CD4-positive, alpha-beta T cell treated with Interleukin-6 for 4 hours (primary cell): ENCODE data around the gene TGFBI.
A peak's percentile ranks its signal among the peaks of the same experiment; 100 is the strongest.

Experiments used
- DNase-seq: peaks from one replicate; pipeline ENCODE4 v3.0.0-alpha.2; 2020; ENCODE audit warnings: mixed read lengths

TGFBI gene

GRCh38 chr5:136004436-136004835 lies 24.4 kb upstream of the TGFBI start:
- no peak for DNase-seq

- no peak for DNase-seq
Observed at GRCh38 chr5:136005476-136005875, 23.3 kb upstream of the TGFBI start.

GRCh38 chr5:136006164-136006563 lies 22.6 kb upstream of the TGFBI start:
- DNase-seq, result no peak

GRCh38 chr5:136006761-136007251 lies 22.0 kb upstream of the TGFBI start:
- DNase-seq, result no peak

- DNase-seq, result no peak
Observed at GRCh38 chr5:136007271-136007670, 21.5 kb upstream of the TGFBI start.

GRCh38 chr5:136011414-136012001 lies 17.3 kb upstream of the TGFBI start:
- no peak for DNase-seq

GRCh38 chr5:136012041-136012804 lies 16.6 kb upstream of the TGFBI start:
- no peak for DNase-seq

GRCh38 chr5:136013559-136013958 lies 15.2 kb upstream of the TGFBI start:
- no peak for DNase-seq

GRCh38 chr5:136014049-136015002 lies 14.5 kb upstream of the TGFBI start:
- DNase-seq, result no peak

GRCh38 chr5:136015003-136015375 lies 13.8 kb upstream of the TGFBI start:
- no peak for DNase-seq

GRCh38 chr5:136015966-136016650 lies 12.7 kb upstream of the TGFBI start:
- DNase-seq, result no peak

- DNase-seq, result no peak
Observed at GRCh38 chr5:136016945-136017530, 11.8 kb upstream of the TGFBI start.

- DNase-seq, result no peak
Observed at GRCh38 chr5:136018814-136019783, 9.7 kb upstream of the TGFBI start.

GRCh38 chr5:136020001-136020382 lies 8.8 kb upstream of the TGFBI start:
- no peak for DNase-seq

GRCh38 chr5:136020383-136021015 lies 8.3 kb upstream of the TGFBI start:
- peak; percentile 31 for DNase-seq

- DNase-seq, result no peak
Observed at GRCh38 chr5:136021016-136021405, 7.8 kb upstream of the TGFBI start.

GRCh38 chr5:136022965-136023364 lies 5.8 kb upstream of the TGFBI start:
- DNase-seq, result no peak

- no peak for DNase-seq
Observed at GRCh38 chr5:136023958-136024541, 4.7 kb upstream of the TGFBI start.

- DNase-seq, result no peak
Observed at GRCh38 chr5:136025900-136026299, 2.9 kb upstream of the TGFBI start.

- no peak for DNase-seq
Observed at GRCh38 chr5:136026636-136027035, 2.2 kb upstream of the TGFBI start.
